ENCODE results near the gene SLC9A8.

DNA sequence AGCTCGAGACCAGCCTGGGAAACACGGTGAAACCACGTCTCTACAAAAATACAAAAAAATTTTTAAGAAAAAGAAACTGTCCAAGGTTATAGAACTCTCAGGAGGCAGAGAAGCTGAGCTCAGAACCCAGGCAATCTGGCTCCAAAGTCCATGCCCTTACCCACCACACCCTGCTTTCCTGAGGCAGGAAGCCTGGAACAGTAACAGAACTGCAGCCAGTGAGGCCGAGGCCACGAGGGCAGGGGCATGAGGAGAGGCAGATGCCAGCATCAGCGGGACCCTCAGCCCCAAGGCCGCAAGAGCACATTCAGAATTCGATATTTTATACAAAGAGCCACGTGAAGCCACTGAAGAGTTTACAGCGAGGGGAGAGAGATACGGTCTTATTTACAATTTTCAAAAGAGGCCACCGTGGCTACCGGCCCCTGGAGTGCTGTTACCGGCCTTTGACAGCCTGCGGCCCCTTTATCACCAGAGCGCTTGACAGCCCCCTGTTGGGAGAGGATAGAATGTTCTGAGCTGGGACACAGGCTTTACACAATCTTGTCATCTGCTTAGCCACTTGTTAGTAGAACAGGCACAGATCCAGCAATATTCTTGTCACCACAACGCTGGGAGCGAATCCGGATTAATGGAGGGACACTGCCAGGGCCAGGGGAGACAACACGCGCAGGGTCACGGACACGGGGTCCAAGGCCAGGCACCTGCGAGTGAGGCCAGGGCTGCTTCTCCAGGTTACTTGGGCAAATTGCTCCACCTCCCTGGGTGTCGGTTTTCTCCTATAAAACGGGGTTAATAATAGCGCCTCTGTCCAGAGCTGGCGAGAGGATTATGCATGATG is 97.1 kb downstream of the SLC9A8 start:
- TF ChIP-seq, protein P1, sequence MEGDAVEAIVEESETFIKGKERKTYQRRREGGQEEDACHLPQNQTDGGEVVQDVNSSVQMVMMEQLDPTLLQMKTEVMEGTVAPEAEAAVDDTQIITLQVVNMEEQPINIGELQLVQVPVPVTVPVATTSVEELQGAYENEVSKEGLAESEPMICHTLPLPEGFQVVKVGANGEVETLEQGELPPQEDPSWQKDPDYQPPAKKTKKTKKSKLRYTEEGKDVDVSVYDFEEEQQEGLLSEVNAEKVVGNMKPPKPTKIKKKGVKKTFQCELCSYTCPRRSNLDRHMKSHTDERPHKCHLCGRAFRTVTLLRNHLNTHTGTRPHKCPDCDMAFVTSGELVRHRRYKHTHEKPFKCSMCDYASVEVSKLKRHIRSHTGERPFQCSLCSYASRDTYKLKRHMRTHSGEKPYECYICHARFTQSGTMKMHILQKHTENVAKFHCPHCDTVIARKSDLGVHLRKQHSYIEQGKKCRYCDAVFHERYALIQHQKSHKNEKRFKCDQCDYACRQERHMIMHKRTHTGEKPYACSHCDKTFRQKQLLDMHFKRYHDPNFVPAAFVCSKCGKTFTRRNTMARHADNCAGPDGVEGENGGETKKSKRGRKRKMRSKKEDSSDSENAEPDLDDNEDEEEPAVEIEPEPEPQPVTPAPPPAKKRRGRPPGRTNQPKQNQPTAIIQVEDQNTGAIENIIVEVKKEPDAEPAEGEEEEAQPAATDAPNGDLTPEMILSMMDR (IDR thresholded peaks at IDR 0.05), result peak; percentile 55
- TF ChIP-seq EZH2 (IDR thresholded peaks at IDR 0.05), result no peak
- no peak for TF ChIP-seq EZH2phosphoT487 (IDR thresholded peaks at IDR 0.05)
